ENCODE results near the gene MAN2C1. TPM values are rescaled to one million over a fixed set of nuclear protein-coding genes. Genes with fewer than 3 reads are reported as not detected.

MAN2C1 gene
- total RNA-seq, 6 experiments from 2014 or later = 45.4 to 120 (median 79.1) TPM

- intact Hi-C loops (cut with DNase I) = no loop called here
- TF ChIP-seq, protein P1, sequence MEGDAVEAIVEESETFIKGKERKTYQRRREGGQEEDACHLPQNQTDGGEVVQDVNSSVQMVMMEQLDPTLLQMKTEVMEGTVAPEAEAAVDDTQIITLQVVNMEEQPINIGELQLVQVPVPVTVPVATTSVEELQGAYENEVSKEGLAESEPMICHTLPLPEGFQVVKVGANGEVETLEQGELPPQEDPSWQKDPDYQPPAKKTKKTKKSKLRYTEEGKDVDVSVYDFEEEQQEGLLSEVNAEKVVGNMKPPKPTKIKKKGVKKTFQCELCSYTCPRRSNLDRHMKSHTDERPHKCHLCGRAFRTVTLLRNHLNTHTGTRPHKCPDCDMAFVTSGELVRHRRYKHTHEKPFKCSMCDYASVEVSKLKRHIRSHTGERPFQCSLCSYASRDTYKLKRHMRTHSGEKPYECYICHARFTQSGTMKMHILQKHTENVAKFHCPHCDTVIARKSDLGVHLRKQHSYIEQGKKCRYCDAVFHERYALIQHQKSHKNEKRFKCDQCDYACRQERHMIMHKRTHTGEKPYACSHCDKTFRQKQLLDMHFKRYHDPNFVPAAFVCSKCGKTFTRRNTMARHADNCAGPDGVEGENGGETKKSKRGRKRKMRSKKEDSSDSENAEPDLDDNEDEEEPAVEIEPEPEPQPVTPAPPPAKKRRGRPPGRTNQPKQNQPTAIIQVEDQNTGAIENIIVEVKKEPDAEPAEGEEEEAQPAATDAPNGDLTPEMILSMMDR (IDR thresholded peaks at IDR 0.05) = no peak
- no peak for TF ChIP-seq POLR2A (IDR thresholded peaks at IDR 0.05)
- Histone ChIP-seq H3K9me3 (no peaks in the 10 kb centered on the region), H3K4me3 (peak overlapping the region; percentile 96 to 100 (median 99)), H3K27ac (peak overlapping the region in 2 of 3 donors; percentile 98 to 99), H3K36me3 (peaks cover 0 to 51% (median 18%) of the 10 kb centered on the region in 4 donors), H3K27me3 (no peaks in the 10 kb centered on the region), H3K4me1 (peaks cover 0 to 31% (median 7%) of the 10 kb centered on the region in 4 donors)
- ATAC-seq (no peak), DNase-seq (no peak)
- 16% methylated on average over 5 of the region's 7 CpGs for WGBS (ENCODE audit: insufficient coverage, low coverage, low lambda C conversion rate, missing lambda C conversion rate)
Measured at GRCh38 chr15:75367406-75367912, 948 bp downstream of the MAN2C1 start.

DNA sequence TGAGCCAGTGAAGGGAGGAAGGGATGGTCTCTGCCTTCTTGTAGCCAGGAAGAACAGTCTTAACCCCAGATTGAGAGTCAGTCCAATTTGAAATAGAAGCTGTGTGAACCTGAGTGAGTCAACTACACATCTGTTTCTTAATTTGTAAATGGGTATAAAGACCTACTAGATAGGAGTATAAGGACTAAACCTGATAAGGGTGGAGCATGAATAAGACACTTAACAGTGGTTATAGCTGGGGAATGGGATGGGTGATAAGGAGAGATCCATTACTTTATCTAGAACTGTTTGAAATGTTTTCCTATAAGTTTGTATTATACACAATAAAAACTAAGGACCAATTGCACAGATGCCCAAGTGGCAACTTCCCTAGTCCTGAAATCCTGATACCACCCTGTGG lies 1.4 kb downstream of the MAN2C1 start:
- no peaks in the 10 kb centered on the region for H3K9me3 ChIP-seq
- peaks cover 0 to 46% (median 18%) of the 10 kb centered on the region in 4 donors for H3K36me3 ChIP-seq
- intact Hi-C loops (cut with DNase I) = no loop called here
- no peaks in the 10 kb centered on the region for H3K27me3 ChIP-seq
- TF ChIP-seq POLR2A (IDR thresholded peaks at IDR 0.05) = no peak
- TF ChIP-seq, protein P1 (IDR thresholded peaks at IDR 0.05) = no peak
- H3K27ac ChIP-seq = no peak overlapping the region
- no peak for DNase-seq
- ATAC-seq = no peak
- peaks cover 0 to 31% (median 7%) of the 10 kb centered on the region in 4 donors for H3K4me1 ChIP-seq
- no peak overlapping the region for H3K4me3 ChIP-seq

DNA sequence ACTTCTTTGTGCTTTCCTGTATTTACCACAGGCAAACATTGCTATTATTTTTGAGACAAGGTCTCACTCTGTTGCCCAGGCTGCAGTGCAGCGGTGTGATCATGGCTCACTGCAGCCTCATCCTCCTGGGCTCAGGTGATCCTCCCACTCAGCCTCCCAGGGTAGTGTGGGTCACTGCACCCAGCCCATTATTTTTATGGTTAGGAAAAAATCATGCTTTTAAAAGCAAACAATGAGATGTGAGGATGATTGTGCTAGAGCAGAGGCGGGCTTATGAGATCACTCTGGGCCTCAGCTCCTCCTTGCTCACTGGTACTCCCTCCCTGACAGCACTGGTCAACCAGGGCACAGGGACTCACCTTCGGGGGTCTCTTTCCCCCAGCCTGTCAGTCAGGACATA lies 2.2 kb downstream of the MAN2C1 start:
- 80% methylated on average over 2 of the region's 3 CpGs for WGBS (ENCODE audit: insufficient coverage, low coverage, low lambda C conversion rate, missing lambda C conversion rate)
- no peak for TF ChIP-seq POLR2A (IDR thresholded peaks at IDR 0.05)
- TF ChIP-seq, protein P1 (IDR thresholded peaks at IDR 0.05) = no peak
- H3K36me3 ChIP-seq = peaks cover 0 to 45% (median 17%) of the 10 kb centered on the region in 4 donors
- intact Hi-C loops (cut with DNase I) = no loop called here
- no peak overlapping the region for H3K27ac ChIP-seq
- H3K4me3 ChIP-seq = no peak overlapping the region
- ATAC-seq (no peak), DNase-seq (no peak)
- H3K4me1 ChIP-seq = peaks cover 0 to 31% (median 7%) of the 10 kb centered on the region in 4 donors
- no peaks in the 10 kb centered on the region for H3K27me3 ChIP-seq
- no peaks in the 10 kb centered on the region for H3K9me3 ChIP-seq

- intact Hi-C loops (cut with DNase I) = no loop called here
- H3K27me3 ChIP-seq = no peaks in the 10 kb centered on the region
- H3K36me3 ChIP-seq = peaks cover 0 to 44% (median 17%) of the 10 kb centered on the region in 4 donors
- no peak for TF ChIP-seq POLR2A (IDR thresholded peaks at IDR 0.05)
- TF ChIP-seq, protein P1 (IDR thresholded peaks at IDR 0.05) = no peak
- ATAC-seq (no peak), DNase-seq (no peak)
- no peak overlapping the region for H3K4me3 ChIP-seq
- no peak overlapping the region for H3K27ac ChIP-seq
- H3K4me1 ChIP-seq = peaks cover 0 to 20% (median 6%) of the 10 kb centered on the region in 4 donors
- H3K9me3 ChIP-seq = no peaks in the 10 kb centered on the region
- 87% methylated on average over 6 of the region's 6 CpGs for WGBS (ENCODE audit: insufficient coverage, low coverage, low lambda C conversion rate, missing lambda C conversion rate)
Measured at GRCh38 chr15:75364881-75365280, 3.5 kb downstream of the MAN2C1 start.
